HepG2 (cell line): ENCODE results near the gene CLDN7. TPM values are rescaled to one million over a fixed set of nuclear protein-coding genes. Genes with fewer than 3 reads are reported as not detected.

Source experiments
- CHD4 ChIP-seq: fragments of 200-600 bp; sonication (generic); IDR thresholded peaks from 2 replicates; pipeline ENCODE4 v1.7.0; 2017; ENCODE audit warnings: mild to moderate bottlenecking, low read length, borderline replicate concordance
- DNMT1 ChIP-seq: sonication (generic); formaldehyde crosslinking; IDR thresholded peaks from 2 replicates; pipeline ENCODE4 v1.5.1; 2020; ENCODE audit warnings: mild to moderate bottlenecking, missing genetic modification reagents
- E2F1 ChIP-seq: sonication (generic); formaldehyde crosslinking; IDR thresholded peaks from 2 replicates; pipeline ENCODE4 v1.5.0; 2020; ENCODE audit warnings: missing genetic modification reagents
- EP300 ChIP-seq, 3 experiments: sonication (generic) in 1 of 3; formaldehyde crosslinking in 1 of 3; IDR thresholded peaks; 2 replicates each; pipeline versions ENCODE4 v1.5.1 to v1.6.1; 2011 to 2020; ENCODE audit warnings: low read depth in 2 of 3, low read length in 2 of 3, borderline replicate concordance in 1 of 3, improper control_type of control experiment in 1 of 3, mild to moderate bottlenecking in 1 of 3, missing genetic modification reagents in 1 of 3, moderate library complexity in 1 of 3
- KLF11 ChIP-seq: IDR thresholded peaks from 2 replicates; pipeline ENCODE4 v1.6.1; 2016; ENCODE audit warnings: missing compliant biosample characterization
- LBX2 ChIP-seq: sonication (generic); formaldehyde crosslinking; IDR thresholded peaks from 2 replicates; pipeline ENCODE4 v1.5.0; 2020; ENCODE audit warnings: missing genetic modification reagents, mild to moderate bottlenecking, borderline replicate concordance
- MIER2 ChIP-seq: IDR thresholded peaks from 2 replicates; pipeline ENCODE4 v1.6.1; 2016; ENCODE audit warnings: missing biosample characterization, missing genetic modification reagents
- NCOA2 ChIP-seq: sonication (generic); formaldehyde crosslinking; IDR thresholded peaks from 2 replicates; pipeline ENCODE4 v1.8.0; 2022; ENCODE audit warnings: inconsistent platforms
- NKX3-1 ChIP-seq: sonication (generic); formaldehyde crosslinking; IDR thresholded peaks from 2 replicates; pipeline ENCODE4 v1.5.0; 2020; ENCODE audit warnings: missing genetic modification reagents
- NR2C2 ChIP-seq: sonication (generic); formaldehyde crosslinking; IDR thresholded peaks from 2 replicates; pipeline ENCODE4 v1.4.0; 2020; ENCODE audit warnings: missing genetic modification reagents, mild to moderate bottlenecking, moderate library complexity, borderline replicate concordance
- RAD51 ChIP-seq: fragments of 450-650 bp; IDR thresholded peaks from 2 replicates; pipeline ENCODE4 v1.6.1; 2016; ENCODE audit warnings: borderline replicate concordance
- TAF15 ChIP-seq: fragments of 200-400 bp; formaldehyde crosslinking; IDR thresholded peaks from one replicate; pipeline ENCODE4 v1.6.1; 2018; ENCODE audit warnings: mild to moderate bottlenecking, low read depth, low read length; ENCODE audit not compliant: poor library complexity, severe bottlenecking
- U2AF1 ChIP-seq: fragments of 200-400 bp; formaldehyde crosslinking; optimal IDR thresholded peaks from 2 replicates; pipeline ENCODE3; 2017; ENCODE audit warnings: mild to moderate bottlenecking, low read depth, low read length
- ZFY ChIP-seq: sonication (generic); formaldehyde crosslinking; IDR thresholded peaks from 2 replicates; pipeline ENCODE4 v1.4.0; 2020; ENCODE audit warnings: missing genetic modification reagents
- ZNF160 ChIP-seq: sonication (generic); formaldehyde crosslinking; IDR thresholded peaks from 2 replicates; pipeline ENCODE4 v1.8.0; 2022; ENCODE audit warnings: mild to moderate bottlenecking, inconsistent platforms, missing genetic modification reagents
- ZNF180 ChIP-seq: sonication (generic); formaldehyde crosslinking; IDR thresholded peaks from 2 replicates; pipeline ENCODE4 v1.4.0; 2020; ENCODE audit warnings: low read depth, missing genetic modification reagents, borderline replicate concordance
- ZNF331 ChIP-seq: sonication (generic); formaldehyde crosslinking; IDR thresholded peaks from 2 replicates; pipeline ENCODE4 v1.4.0; 2020; ENCODE audit warnings: missing genetic modification reagents
- ZNF441 ChIP-seq: sonication (generic); formaldehyde crosslinking; IDR thresholded peaks from 2 replicates; pipeline ENCODE4 v1.7.0; 2021; ENCODE audit warnings: missing genetic modification reagents, borderline replicate concordance
- ZNF501 ChIP-seq: sonication (generic); formaldehyde crosslinking; IDR thresholded peaks from 2 replicates; pipeline ENCODE4 v1.5.1; 2020; ENCODE audit warnings: mild to moderate bottlenecking, moderate library complexity, missing genetic modification reagents
- ZNF687 ChIP-seq: sonication (generic); formaldehyde crosslinking; IDR thresholded peaks from 2 replicates; pipeline ENCODE4 v1.5.1; 2020; ENCODE audit warnings: mild to moderate bottlenecking, missing genetic modification reagents, moderate library complexity
- ZNF770 ChIP-seq: sonication (generic); formaldehyde crosslinking; IDR thresholded peaks from 2 replicates; pipeline ENCODE4 v1.5.0; 2020; ENCODE audit warnings: mild to moderate bottlenecking, missing genetic modification reagents
- polyA plus RNA-seq, 8 experiments: library from polyadenylated mRNA; depleted of rRNA in 3 of 8; stranded (reverse) in 7 of 8; unstranded in 1 of 8; fragments of >200 nt; fragmentation: Illumina TruSeq in 4 of 8; extraction: Trizol in 4 of 8; gene quantifications; 2 replicates each; pipeline versions ENCODE4 v1.2.1 to v1.2.3, GENCODE V29; 2011 to 2016; ENCODE audit warnings: low read depth in 4 of 8, missing spikeins in 1 of 8, mixed read lengths in 1 of 8; ENCODE audit not compliant: insufficient read depth in 1 of 8
- total RNA-seq, 5 experiments: library from RNA; depleted of rRNA; stranded (reverse); fragments of >200 nt; fragmentation: Illumina TruSeq; extraction: Trizol; gene quantifications; 2 replicates each; pipeline ENCODE4 v1.2.3, GENCODE V29; 2016; ENCODE audit warnings: low read depth in 1 of 5

The CLDN7 gene
- total and polyA plus RNA-seq, 2 of the 13 experiments (the other 11 are each of a cell fraction or from before 2014, with no cell fraction given) = not detected

GRCh38 chr17:7234083-7234951 lies 28.0 kb downstream of the CLDN7 start, which contains the start of gene DVL2 (continued):
- TF ChIP-seq KLF11 (CRISPR knock-in tag) (peak; percentile 83), ZNF687 (CRISPR knock-in tag) (peak; percentile 95), ZNF160 (CRISPR knock-in tag) (peak; percentile 57; the same call in 1 of the 2 replicates), E2F1 (CRISPR knock-in tag) (peak; percentile 89), ZNF770 (no peak), DNMT1 (peak; percentile 77), NR2C2 (CRISPR knock-in tag) (peak; percentile 73; the same call in 1 of the 2 replicates), EP300 (IDR thresholded peaks at IDR 0.05; ENCODE audit: low read depth in 2 of 2, low read length in 2 of 2) (peak in 1 of 2 experiments; percentile 56; a peak in 2 of 4 replicates), EP300 (CRISPR knock-in tag; IDR thresholded peaks at IDR 0.05; ENCODE audit: borderline replicate concordance) (peak; percentile 74), CHD4 (no peak), ZFY (CRISPR knock-in tag) (peak; percentile 67), LBX2 (CRISPR knock-in tag) (peak; percentile 94), NKX3-1 (CRISPR knock-in tag) (peak; percentile 70; the same call in 1 of the 2 replicates), ZNF180 (CRISPR knock-in tag) (peak; percentile 57; the same call in 1 of the 2 replicates), RAD51 (peak; percentile 100), TAF15 (peak; percentile 84), ZNF441 (CRISPR knock-in tag) (no peak; the same call in 1 of the 2 replicates), ZNF331 (CRISPR knock-in tag) (peak; percentile 66), U2AF1 (no peak), ZNF501 (CRISPR knock-in tag) (peak; percentile 92), NCOA2 (CRISPR knock-in tag) (peak; percentile 76), MIER2 (peak; percentile 66; the same call in 1 of the 2 replicates)
